Activated CD4-positive, CD25-positive, alpha-beta regulatory T cell (primary cell): Measurements from ENCODE around the gene SAT1.
"Not testable (repeated sequence)": the region's sequence is repeated elsewhere in the genome, so short reads cannot be mapped to it uniquely, and the experiment has no call there.

Source experiments
- DNase-seq, 4 experiments: peaks; one replicate each; lab custom pipeline; 2025; lab: John Stamatoyannopoulos, UW

SAT1 gene

DNA sequence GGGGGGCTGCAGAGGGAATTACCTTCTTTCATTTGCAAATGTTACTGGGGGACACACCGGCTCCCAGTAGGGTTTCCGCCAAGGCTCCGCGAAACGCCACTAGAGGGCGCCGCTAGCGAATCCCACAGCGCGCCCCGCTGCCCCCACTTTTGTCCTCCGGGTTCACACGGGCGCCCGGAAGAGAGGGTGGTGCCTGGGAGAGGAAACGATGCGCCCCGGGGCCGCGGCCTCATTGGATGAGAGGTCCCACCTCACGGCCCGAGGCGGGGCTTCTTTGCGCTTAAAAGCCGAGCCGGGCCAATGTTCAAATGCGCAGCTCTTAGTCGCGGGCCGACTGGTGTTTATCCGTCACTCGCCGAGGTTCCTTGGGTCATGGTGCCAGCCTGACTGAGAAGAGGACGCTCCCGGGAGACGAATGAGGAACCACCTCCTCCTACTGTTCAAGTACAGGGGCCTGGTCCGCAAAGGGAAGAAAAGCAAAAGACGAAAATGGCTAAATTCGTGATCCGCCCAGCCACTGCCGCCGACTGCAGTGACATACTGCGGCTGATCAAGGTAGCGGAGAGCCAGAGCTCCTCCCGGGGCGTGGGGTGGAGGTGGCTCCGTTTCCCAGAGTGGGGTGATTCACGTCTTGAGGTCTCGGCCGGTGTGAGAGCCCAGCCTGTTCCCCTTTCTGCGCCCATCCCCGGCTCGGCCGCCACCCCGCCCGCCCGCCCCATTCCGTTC is at the start of gene SAT1:
TSS of gene SAT1 (plus strand) at position 311 of the 726 bp plus-strand sequence. CDS start at position 490, 179 bp downstream.
- DNase-seq: peak; percentile 75 to 89 (median 88)

DNA sequence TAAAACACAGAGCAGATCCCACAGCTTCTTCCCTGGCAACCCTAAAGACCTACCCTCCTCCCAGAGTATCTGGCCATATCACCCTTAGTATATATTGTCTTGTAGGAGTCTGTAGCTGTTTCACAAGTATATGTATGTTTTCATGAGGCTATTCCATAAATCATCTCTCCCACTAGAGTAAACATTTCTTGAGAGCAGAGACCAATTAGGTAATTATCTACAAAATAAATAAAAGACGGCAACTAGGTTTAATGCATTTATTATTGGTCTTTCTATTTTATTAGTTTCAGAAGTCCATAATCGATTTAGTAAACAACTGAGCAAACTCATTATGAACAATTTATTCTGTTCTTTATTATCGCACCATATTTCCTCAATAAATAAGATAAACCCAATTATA is 46.9 kb upstream of the SAT1 start:
- no peak for DNase-seq

DNA sequence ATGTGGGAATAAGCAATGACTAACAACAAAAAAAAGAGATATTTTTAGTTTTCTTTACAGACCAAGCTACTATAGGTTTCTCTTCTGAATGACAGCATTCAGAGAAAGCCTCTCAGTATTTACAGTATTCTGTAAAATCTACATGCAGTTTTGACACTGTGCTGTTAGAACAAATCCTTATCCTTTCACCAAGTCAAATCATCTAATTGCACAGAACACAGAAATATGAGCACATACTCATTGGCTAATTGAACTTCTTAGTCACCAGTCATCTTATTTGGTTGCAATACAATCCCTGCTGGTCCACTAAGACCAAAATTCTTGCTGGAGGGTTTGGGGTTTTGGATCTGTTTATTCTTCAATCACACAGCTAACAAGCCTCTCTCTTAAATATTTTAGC is 45.6 kb upstream of the SAT1 start:
- DNase-seq: no peak

DNA sequence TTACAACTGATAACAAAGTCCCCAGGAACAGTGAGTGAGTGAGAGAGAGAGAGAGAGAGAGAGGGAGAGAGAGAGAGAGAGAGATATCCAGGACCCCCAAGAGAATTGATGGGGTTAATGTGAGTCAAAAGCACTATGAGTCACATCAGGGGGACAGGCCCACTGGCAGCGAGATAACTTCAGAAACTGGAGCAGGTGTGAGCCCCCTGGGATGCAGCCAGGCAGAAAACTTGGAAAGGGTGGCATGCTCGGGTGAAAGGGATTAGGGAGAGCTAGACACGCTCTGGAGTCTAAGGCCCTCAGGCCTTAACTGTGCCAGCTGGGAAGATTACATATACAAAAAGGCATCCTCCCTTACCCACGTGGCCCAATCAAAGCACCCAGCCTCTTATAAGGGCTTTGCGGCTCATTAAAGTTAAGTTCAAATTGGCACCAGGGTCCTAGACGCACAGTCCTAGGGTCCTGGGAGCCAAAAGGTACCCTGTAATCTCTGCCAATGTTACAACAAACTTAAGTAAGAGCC is 40.7 kb upstream of the SAT1 start:
- peak in 1 of 4 experiments; percentile 1 for DNase-seq

DNA sequence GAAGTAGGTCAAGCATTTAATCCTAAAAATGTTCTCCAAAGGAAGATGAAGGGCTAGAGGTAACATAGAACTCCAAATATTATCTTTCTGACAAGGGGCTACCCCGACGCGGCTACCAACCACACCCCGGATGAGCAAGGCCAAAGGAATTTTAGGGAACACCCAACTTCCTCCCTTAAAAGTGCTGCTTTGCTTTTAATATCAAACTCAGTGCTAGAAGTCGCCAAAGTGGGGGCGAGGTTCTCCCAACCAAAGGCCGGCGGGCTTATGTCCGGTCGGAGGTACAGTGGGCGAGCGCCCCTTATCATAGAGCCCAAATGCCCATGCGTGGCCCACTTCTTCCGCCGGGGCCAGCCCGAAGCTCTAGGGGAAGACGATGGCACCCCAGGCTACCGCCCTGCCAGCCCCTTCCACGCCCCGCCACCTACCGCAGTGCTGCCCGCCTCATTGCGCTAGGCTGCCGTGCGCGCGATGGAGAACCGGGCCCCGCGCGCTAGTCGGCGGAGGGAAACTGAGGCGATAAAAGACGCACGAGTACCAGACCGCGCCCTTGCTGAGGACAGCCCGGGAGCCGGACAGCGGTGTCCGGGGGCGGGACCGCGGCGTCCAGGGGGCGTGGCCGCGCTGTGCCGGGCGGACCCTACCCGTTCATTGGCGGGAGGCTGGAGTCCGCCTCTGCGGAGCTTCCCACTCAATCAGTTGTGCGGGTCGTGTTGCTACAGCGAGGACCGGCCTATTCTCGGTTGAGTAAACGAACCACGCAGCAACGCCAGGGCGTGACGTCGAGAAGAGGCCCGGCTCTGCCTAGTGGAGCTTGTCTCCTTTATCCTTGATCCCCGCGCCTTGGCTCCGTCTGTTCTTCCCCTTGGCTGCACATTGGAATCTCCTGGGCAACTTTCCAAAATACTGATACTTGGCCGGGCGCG is 40.0 kb upstream of the SAT1 start, which contains the start of gene ACOT9:
TSS of gene ACOT9 (minus strand) at position 580 of the 926 bp plus-strand sequence. CDS start at position 448, 132 bp downstream.
- peak; percentile 5 to 34 (median 19) for DNase-seq

DNA sequence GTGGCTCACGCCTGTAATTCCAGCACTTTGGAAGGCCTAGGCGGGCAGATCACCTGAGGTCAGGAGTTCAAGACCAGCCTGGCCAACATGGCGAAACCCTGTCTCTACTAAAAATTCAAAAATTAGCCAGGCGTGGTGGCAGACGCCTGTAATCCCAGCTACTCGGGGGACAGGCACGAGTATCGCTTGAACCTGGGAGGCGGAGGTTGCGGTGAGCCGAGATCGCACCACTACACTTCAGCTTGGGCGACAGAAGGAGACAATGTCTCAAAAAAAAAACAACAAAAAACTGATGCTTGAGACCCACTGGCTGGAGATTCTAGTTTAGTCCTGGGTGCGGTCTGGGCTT is 39.4 kb upstream of the SAT1 start:
- DNase-seq: not testable (repeated sequence)

- DNase-seq: no peak
Measured at GRCh38 chrX:23745786-23746185, 37.2 kb upstream of the SAT1 start.

GRCh38 chrX:23749129-23749528 is 33.8 kb upstream of the SAT1 start:
- no peak for DNase-seq

- DNase-seq: no peak
Measured at GRCh38 chrX:23749576-23749975, 33.4 kb upstream of the SAT1 start.

GRCh38 chrX:23752740-23753415 is 30.1 kb upstream of the SAT1 start:
- no peak for DNase-seq

- no peak for DNase-seq
Measured at GRCh38 chrX:23754664-23755063, 28.3 kb upstream of the SAT1 start.

GRCh38 chrX:23756165-23756564 is 26.8 kb upstream of the SAT1 start:
- peak; percentile 13 to 42 (median 32) for DNase-seq

GRCh38 chrX:23759821-23760220 is 23.2 kb upstream of the SAT1 start:
- DNase-seq: no peak

GRCh38 chrX:23764188-23764984 is 18.6 kb upstream of the SAT1 start:
- no peak for DNase-seq

GRCh38 chrX:23765449-23765848 is 17.5 kb upstream of the SAT1 start:
- DNase-seq: no peak

DNA sequence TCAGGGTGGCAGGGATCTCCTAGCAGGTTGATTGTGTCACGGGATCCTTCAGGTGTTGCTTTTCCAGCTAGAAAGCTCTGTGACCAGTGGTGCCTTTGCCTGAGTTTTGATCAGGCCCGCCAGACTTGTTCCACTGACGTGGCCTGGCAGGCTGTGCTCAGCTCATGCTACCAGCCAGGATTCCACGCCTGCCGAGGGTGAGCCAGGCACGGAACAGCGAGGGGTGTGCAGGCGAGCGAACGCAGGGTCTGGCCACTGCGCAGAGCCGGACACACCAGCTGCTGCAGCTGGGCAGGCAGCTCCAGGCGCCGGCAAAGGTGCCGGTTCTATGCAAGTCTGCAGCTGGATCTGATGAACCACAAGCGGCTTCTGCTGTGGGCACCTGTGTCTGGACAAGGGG is 17.1 kb upstream of the SAT1 start:
- DNase-seq: no peak

DNA sequence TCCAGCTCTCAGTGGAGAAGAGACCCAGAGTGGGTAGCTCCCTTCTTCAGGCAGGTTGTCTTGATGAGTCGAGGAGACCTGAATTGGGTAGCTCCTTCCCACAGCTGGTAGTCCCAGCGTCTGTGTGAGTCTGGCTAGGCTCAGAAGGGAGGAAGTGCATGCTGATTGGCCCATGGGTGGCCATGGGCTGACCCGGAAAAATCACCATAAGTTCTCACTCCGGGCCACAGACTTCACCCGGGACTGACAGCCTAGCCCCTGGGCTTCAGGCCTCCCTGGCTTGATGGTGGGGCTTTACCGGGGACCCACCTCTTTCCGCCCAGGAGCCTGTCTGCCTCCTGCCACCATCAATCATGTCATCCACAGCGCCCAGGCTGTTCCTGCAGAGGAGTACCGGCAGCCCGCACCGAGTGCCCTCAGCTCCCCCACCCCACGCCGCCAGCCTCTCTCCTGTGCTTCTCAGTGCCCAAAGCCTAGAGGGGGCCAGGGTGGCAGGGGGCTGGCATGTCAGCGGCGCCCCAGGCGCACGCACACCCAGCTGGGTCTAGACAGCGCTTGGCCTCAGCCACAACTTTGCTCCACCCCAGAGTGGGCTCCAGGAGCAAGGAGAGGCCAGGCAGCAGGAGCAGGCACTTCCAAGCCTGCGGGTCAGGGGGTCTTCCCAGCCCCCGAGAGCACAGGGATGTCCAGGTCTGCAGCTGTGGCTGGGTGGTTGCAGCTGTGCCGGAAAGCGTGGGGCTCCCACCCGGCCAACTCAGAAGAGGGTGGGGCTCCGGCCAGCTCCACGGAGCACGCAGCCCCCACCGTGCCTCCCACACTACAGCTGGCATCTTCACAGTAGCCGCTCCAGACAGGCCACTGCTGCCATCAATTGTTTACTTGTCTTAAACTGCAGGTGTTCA is 16.1 kb upstream of the SAT1 start:
- no peak for DNase-seq

GRCh38 chrX:23770142-23770541 is 12.8 kb upstream of the SAT1 start:
- no peak for DNase-seq

- DNase-seq: not testable (repeated sequence)
Measured at GRCh38 chrX:23771086-23771485, 11.9 kb upstream of the SAT1 start.

DNA sequence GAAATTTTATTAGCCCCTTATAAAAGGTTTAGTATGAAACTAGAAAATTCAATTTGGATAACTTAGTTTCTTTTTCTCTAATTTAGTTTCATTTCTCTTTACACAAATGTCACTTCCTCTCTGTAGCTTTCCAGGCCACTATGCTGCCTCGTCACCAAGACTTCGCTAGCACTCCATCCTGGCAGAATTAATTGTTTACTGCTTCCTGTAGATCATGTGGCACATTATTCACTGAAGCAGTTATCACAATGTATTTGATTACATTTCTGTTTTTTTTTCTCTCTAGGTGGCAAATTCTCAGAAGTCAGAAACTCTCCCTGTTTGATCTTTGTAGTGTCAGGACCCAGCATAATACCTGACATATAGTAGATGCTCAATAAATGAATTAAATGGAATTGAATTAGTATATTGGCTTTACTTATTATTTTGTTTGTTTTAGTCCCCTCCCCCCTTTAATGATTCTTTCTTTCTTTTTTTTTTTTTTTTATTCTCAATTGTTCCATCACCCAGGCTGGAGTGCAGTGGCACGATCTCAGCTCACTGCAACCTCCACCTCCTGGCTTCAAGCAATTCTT is 9.3 kb upstream of the SAT1 start:
- DNase-seq: peak in 2 of 4 experiments; percentile 2 to 6
